Liver (tissue), 3 donors: ENCODE data around the gene UROC1.

Experiments used
- EGR1 ChIP-seq, 2 donors: IDR thresholded peaks; 2 replicates each; pipeline ENCODE4 v1.6.1; 2016 to 2018; ENCODE audit warnings: antibody characterized with exemption in 2 of 2, low read depth in 2 of 2
- GABPA ChIP-seq, 2 donors: IDR thresholded peaks in 1 of 2; conservative IDR thresholded peaks in 1 of 2; 2 replicates each; pipeline ENCODE4 v1.6.1; 2016; ENCODE audit warnings: antibody characterized with exemption in 2 of 2, mild to moderate bottlenecking in 1 of 2, moderate library complexity in 1 of 2
- HNF4G ChIP-seq: IDR thresholded peaks from 2 replicates; pipeline ENCODE4 v1.6.1; 2016; ENCODE audit warnings: antibody characterized with exemption
- JUND ChIP-seq, 2 donors: IDR thresholded peaks; 2 replicates each; pipeline ENCODE4 v1.6.1; 2016; ENCODE audit warnings: antibody characterized with exemption in 2 of 2
- RAD21 ChIP-seq, 2 donors: IDR thresholded peaks; 2 replicates each; pipeline ENCODE4 v1.6.1; 2016; ENCODE audit warnings: antibody characterized with exemption in 2 of 2, mild to moderate bottlenecking in 2 of 2
- RXRA ChIP-seq, 2 donors: IDR thresholded peaks; 2 replicates each; pipeline ENCODE4 v1.6.1; 2017 to 2018; ENCODE audit warnings: antibody characterized with exemption in 2 of 2, mild to moderate bottlenecking in 1 of 2
- SP1 ChIP-seq: IDR thresholded peaks from 2 replicates; pipeline ENCODE4 v1.6.1; 2018; ENCODE audit warnings: antibody characterized with exemption, mild to moderate bottlenecking
- YY1 ChIP-seq: IDR thresholded peaks from 2 replicates; pipeline ENCODE4 v1.6.1; 2016; ENCODE audit warnings: antibody characterized with exemption, mild to moderate bottlenecking
- TF ChIP-seq, protein P1 (sequence below): fragments of 150-350 bp; IDR thresholded peaks from 2 replicates; pipeline ENCODE4 v1.5.1; 2017; ENCODE audit warnings: improper control_type of control experiment, low read depth, low read length; ENCODE audit not compliant: missing input control
- TF ChIP-seq, protein P2 (sequence below): IDR thresholded peaks from 2 replicates; pipeline ENCODE4 v1.6.1; 2016; ENCODE audit warnings: antibody characterized with exemption
- TF ChIP-seq, protein P3 (sequence below): IDR thresholded peaks from 2 replicates; pipeline ENCODE4 v1.6.1; 2016; ENCODE audit warnings: antibody characterized with exemption
- TF ChIP-seq, protein P4 (sequence below): IDR thresholded peaks from 2 replicates; pipeline ENCODE4 v1.6.1; 2016; ENCODE audit warnings: antibody characterized with exemption
- donor health status: healthy.
- donor health status: healthy.

DNA sequence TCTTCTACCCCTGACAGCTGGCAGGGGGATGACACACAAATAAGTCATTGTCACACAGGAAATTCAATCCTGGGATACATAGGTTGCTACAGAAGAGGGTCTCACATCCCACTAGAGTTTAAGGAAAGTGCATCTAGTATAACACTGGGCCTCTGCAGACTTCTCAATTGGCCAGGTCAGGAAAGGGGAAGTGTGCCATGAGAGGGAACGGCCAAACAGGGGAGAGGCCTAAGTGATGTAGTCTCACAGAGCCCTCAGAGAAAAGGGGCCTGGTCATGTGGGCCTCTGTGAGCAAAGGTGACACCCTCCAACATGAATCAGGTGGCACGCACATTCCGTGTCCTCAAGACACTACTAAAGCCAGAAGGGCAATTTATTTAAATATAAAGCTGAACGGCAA lies 53.1 kb downstream of the UROC1 start:
- TF ChIP-seq JUND (IDR thresholded peaks at IDR 0.05) (no peak), SP1 (no peak), RAD21 (IDR thresholded peaks at IDR 0.05) (no peak), HNF4G (no peak), EGR1 (IDR thresholded peaks at IDR 0.05; ENCODE audit: low read depth in 2 of 2) (no peak), RXRA (IDR thresholded peaks at IDR 0.05) (no peak), GABPA (IDR thresholded peaks at IDR 0.05 in 1 of 2, conservative IDR thresholded peaks at IDR 0.05 in 1 of 2) (no peak), YY1 (no peak)
- TF ChIP-seq, protein P1, sequence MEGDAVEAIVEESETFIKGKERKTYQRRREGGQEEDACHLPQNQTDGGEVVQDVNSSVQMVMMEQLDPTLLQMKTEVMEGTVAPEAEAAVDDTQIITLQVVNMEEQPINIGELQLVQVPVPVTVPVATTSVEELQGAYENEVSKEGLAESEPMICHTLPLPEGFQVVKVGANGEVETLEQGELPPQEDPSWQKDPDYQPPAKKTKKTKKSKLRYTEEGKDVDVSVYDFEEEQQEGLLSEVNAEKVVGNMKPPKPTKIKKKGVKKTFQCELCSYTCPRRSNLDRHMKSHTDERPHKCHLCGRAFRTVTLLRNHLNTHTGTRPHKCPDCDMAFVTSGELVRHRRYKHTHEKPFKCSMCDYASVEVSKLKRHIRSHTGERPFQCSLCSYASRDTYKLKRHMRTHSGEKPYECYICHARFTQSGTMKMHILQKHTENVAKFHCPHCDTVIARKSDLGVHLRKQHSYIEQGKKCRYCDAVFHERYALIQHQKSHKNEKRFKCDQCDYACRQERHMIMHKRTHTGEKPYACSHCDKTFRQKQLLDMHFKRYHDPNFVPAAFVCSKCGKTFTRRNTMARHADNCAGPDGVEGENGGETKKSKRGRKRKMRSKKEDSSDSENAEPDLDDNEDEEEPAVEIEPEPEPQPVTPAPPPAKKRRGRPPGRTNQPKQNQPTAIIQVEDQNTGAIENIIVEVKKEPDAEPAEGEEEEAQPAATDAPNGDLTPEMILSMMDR, result no peak
- TF ChIP-seq, protein P2, sequence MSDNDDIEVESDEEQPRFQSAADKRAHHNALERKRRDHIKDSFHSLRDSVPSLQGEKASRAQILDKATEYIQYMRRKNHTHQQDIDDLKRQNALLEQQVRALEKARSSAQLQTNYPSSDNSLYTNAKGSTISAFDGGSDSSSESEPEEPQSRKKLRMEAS, result no peak
- TF ChIP-seq, protein P3, sequence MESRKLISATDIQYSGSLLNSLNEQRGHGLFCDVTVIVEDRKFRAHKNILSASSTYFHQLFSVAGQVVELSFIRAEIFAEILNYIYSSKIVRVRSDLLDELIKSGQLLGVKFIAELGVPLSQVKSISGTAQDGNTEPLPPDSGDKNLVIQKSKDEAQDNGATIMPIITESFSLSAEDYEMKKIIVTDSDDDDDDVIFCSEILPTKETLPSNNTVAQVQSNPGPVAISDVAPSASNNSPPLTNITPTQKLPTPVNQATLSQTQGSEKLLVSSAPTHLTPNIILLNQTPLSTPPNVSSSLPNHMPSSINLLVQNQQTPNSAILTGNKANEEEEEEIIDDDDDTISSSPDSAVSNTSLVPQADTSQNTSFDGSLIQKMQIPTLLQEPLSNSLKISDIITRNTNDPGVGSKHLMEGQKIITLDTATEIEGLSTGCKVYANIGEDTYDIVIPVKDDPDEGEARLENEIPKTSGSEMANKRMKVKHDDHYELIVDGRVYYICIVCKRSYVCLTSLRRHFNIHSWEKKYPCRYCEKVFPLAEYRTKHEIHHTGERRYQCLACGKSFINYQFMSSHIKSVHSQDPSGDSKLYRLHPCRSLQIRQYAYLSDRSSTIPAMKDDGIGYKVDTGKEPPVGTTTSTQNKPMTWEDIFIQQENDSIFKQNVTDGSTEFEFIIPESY, result no peak
- TF ChIP-seq, protein P4, sequence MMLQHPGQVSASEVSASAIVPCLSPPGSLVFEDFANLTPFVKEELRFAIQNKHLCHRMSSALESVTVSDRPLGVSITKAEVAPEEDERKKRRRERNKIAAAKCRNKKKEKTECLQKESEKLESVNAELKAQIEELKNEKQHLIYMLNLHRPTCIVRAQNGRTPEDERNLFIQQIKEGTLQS, result no peak
